ENCODE results near the gene SLC18B1. TPM values are rescaled to one million over a fixed set of nuclear protein-coding genes. Genes with fewer than 3 reads are reported as not detected.

The SLC18B1 gene
- total and polyA plus RNA-seq, 5 experiments from 2014 or later: 15.3 to 19.3 (median 18.1) TPM

GRCh38 chr6:132733814-132734213, 64.6 kb downstream of the SLC18B1 start:
- DNase-seq: no peak
- peaks cover 0 to 7% (median 4%) of the 10 kb centered on the region in 5 donors for H3K27me3 Mint-ChIP-seq
- H3K4me3 Mint-ChIP-seq: no peak overlapping the region
- peaks cover 0 to 8% (median 2%) of the 10 kb centered on the region in 3 donors for H3K36me3 Mint-ChIP-seq
- H3K4me1 Mint-ChIP-seq: peaks cover 3 to 12% (median 9%) of the 10 kb centered on the region in 4 donors
- POLR2A ChIA-PET: no interaction called here
- ATAC-seq: no peak
- no peak overlapping the region for H3K27ac Mint-ChIP-seq
- H3K9me3 Mint-ChIP-seq: peaks cover 0 to 12% (median 8%) of the 10 kb centered on the region in 9 donors

- ATAC-seq (no peak), DNase-seq (no peak)
- H3K27me3 Mint-ChIP-seq: peaks cover 0 to 5% (median 2%) of the 10 kb centered on the region in 5 donors
- no peak overlapping the region for H3K4me3 Mint-ChIP-seq
- H3K4me1 Mint-ChIP-seq: peaks cover 3 to 12% (median 9%) of the 10 kb centered on the region in 4 donors
- POLR2A ChIA-PET: no interaction called here
- peaks cover 0 to 3% (median 0%) of the 10 kb centered on the region in 3 donors for H3K36me3 Mint-ChIP-seq
- H3K27ac Mint-ChIP-seq: no peak overlapping the region
- peaks cover 0 to 10% (median 3%) of the 10 kb centered on the region in 9 donors for H3K9me3 Mint-ChIP-seq
Observed at GRCh38 chr6:132733283-132733682, 65.2 kb downstream of the SLC18B1 start.

- POLR2A ChIA-PET: no interaction called here
- no peaks in the 10 kb centered on the region for H3K9me3 Mint-ChIP-seq
- ATAC-seq (no peak), DNase-seq (no peak)
- peaks cover 0 to 4% (median under 1%) of the 10 kb centered on the region in 4 donors for H3K4me1 Mint-ChIP-seq
- no peaks in the 10 kb centered on the region for H3K36me3 Mint-ChIP-seq
- H3K27me3 Mint-ChIP-seq: peaks cover 0 to 2% (median 0%) of the 10 kb centered on the region in 5 donors
- no peak overlapping the region for H3K4me3 Mint-ChIP-seq
- no peak overlapping the region for H3K27ac Mint-ChIP-seq
Observed at GRCh38 chr6:132731086-132731485, 67.4 kb downstream of the SLC18B1 start.

- no peaks in the 10 kb centered on the region for H3K9me3 Mint-ChIP-seq
- H3K27ac Mint-ChIP-seq: no peak overlapping the region
- no peak overlapping the region for H3K4me3 Mint-ChIP-seq
- no peaks in the 10 kb centered on the region for H3K4me1 Mint-ChIP-seq
- ATAC-seq (no peak), DNase-seq (no peak)
- peaks cover 0 to 2% (median 0%) of the 10 kb centered on the region in 5 donors for H3K27me3 Mint-ChIP-seq
- POLR2A ChIA-PET: no interaction called here
- no peaks in the 10 kb centered on the region for H3K36me3 Mint-ChIP-seq
Observed at GRCh38 chr6:132730560-132730959, 67.9 kb downstream of the SLC18B1 start.

GRCh38 chr6:132728616-132729015, 69.8 kb downstream of the SLC18B1 start:
- Mint-ChIP-seq H3K4me3 (no peak overlapping the region), H3K4me1 (no peaks in the 10 kb centered on the region), H3K9me3 (no peaks in the 10 kb centered on the region), H3K36me3 (no peaks in the 10 kb centered on the region), H3K27ac (no peak overlapping the region), H3K27me3 (peaks cover 0 to under 1% (median 0%) of the 10 kb centered on the region in 5 donors)
- POLR2A ChIA-PET: no interaction called here
- DNase-seq (no peak), ATAC-seq (no peak)

- no peak for DNase-seq
- H3K9me3 Mint-ChIP-seq: no peaks in the 10 kb centered on the region
- no peak overlapping the region for H3K27ac Mint-ChIP-seq
- POLR2A ChIA-PET: no interaction called here
- H3K4me3 Mint-ChIP-seq: no peak overlapping the region
- H3K4me1 Mint-ChIP-seq: no peaks in the 10 kb centered on the region
- H3K27me3 Mint-ChIP-seq: no peaks in the 10 kb centered on the region
- H3K36me3 Mint-ChIP-seq: peaks cover 0 to 2% (median 0%) of the 10 kb centered on the region in 3 donors
- ATAC-seq: no peak
Observed at GRCh38 chr6:132726608-132726975, 71.8 kb downstream of the SLC18B1 start.

GRCh38 chr6:132725947-132726607, 72.4 kb downstream of the SLC18B1 start:
- ATAC-seq: no peak
- DNase-seq: no peak
- no peak overlapping the region for H3K27ac Mint-ChIP-seq
- no peak overlapping the region for H3K4me3 Mint-ChIP-seq
- no peaks in the 10 kb centered on the region for H3K4me1 Mint-ChIP-seq
- peaks cover 0 to 2% (median 0%) of the 10 kb centered on the region in 3 donors for H3K36me3 Mint-ChIP-seq
- H3K9me3 Mint-ChIP-seq: no peaks in the 10 kb centered on the region
- POLR2A ChIA-PET: no interaction called here
- H3K27me3 Mint-ChIP-seq: no peaks in the 10 kb centered on the region

- peaks cover 0 to 2% (median 0%) of the 10 kb centered on the region in 3 donors for H3K36me3 Mint-ChIP-seq
- DNase-seq (no peak), ATAC-seq (no peak)
- no peak overlapping the region for H3K27ac Mint-ChIP-seq
- H3K27me3 Mint-ChIP-seq: no peaks in the 10 kb centered on the region
- POLR2A ChIA-PET: no interaction called here
- H3K9me3 Mint-ChIP-seq: no peaks in the 10 kb centered on the region
- no peak overlapping the region for H3K4me3 Mint-ChIP-seq
- H3K4me1 Mint-ChIP-seq: no peaks in the 10 kb centered on the region
Observed at GRCh38 chr6:132725471-132725870, 73.0 kb downstream of the SLC18B1 start.

- no peak for DNase-seq
- no peak overlapping the region for H3K4me3 Mint-ChIP-seq
- H3K36me3 Mint-ChIP-seq: peaks cover 0 to 2% (median 0%) of the 10 kb centered on the region in 3 donors
- no peak overlapping the region for H3K27ac Mint-ChIP-seq
- peaks cover 0 to 3% (median 0%) of the 10 kb centered on the region in 4 donors for H3K4me1 Mint-ChIP-seq
- peaks cover 0 to 9% (median 0%) of the 10 kb centered on the region in 5 donors for H3K27me3 Mint-ChIP-seq
- POLR2A ChIA-PET: no interaction called here
- H3K9me3 Mint-ChIP-seq: no peaks in the 10 kb centered on the region
- no peak for ATAC-seq
Observed at GRCh38 chr6:132719736-132720448, 78.5 kb downstream of the SLC18B1 start.

Other genes with a start within 250 kb of the SLC18B1 start
- gene TAAR8, start 246.0 kb downstream of the SLC18B1 start, total RNA-seq: not detected
- not detected for gene TAAR8, start 246.0 kb downstream of the SLC18B1 start, polyA plus RNA-seq
- not detected for gene TAAR6, start 228.3 kb downstream of the SLC18B1 start, total RNA-seq
- not detected for gene TAAR6, start 228.3 kb downstream of the SLC18B1 start, polyA plus RNA-seq
- not detected for gene TAAR5, start 208.9 kb downstream of the SLC18B1 start, total RNA-seq
- not detected for gene TAAR5, start 208.9 kb downstream of the SLC18B1 start, polyA plus RNA-seq
- gene TAAR2, start 174.4 kb downstream of the SLC18B1 start, total RNA-seq: not detected
- gene TAAR2, start 174.4 kb downstream of the SLC18B1 start, polyA plus RNA-seq: not detected
- not detected for gene TAAR1, start 139.5 kb downstream of the SLC18B1 start, total RNA-seq
- gene TAAR1, start 139.5 kb downstream of the SLC18B1 start, polyA plus RNA-seq: not detected
- gene VNN1, start 84.6 kb downstream of the SLC18B1 start, total RNA-seq: not detected
- not detected for gene VNN1, start 84.6 kb downstream of the SLC18B1 start, polyA plus RNA-seq
- 10 to 100 TPM; 46.3 to 46.4 TPM for gene VNN2, start 40.7 kb downstream of the SLC18B1 start, total RNA-seq
- gene VNN2, start 40.7 kb downstream of the SLC18B1 start, polyA plus RNA-seq: 10 to 100 TPM; 42.7 to 52.0 (median 48.0) TPM
- gene RPS12, start 15.9 kb upstream of the SLC18B1 start, total RNA-seq: 1,000 to 10,000 TPM; 2,730 to 2,845 TPM
- gene RPS12, start 15.9 kb upstream of the SLC18B1 start, polyA plus RNA-seq: 1,000 to 10,000 TPM; 3,456 to 3,652 (median 3,491) TPM

All from naive thymus-derived CD8-positive, alpha-beta T cell (primary cell).